Mononuclear cell (primary cell): ENCODE data around the gene TMA7B. TPM values are rescaled to one million over a fixed set of nuclear protein-coding genes. Genes with fewer than 3 reads are reported as not detected.

Source experiments
- H3K27me3 ChIP-seq: 2 replicates; pipeline ENCODE4 v1.6.0; 2011; ENCODE audit warnings: low read length, control low read depth; ENCODE audit not compliant: insufficient read depth
- H3K4me1 ChIP-seq: 2 replicates; pipeline ENCODE4 v1.5.1; 2011; ENCODE audit warnings: mild to moderate bottlenecking, low read length, control low read depth; ENCODE audit not compliant: insufficient read depth
- H3K4me3 ChIP-seq: 2 replicates; pipeline ENCODE4 v1.5.1; 2011; ENCODE audit warnings: mild to moderate bottlenecking, low read length, moderate library complexity
- H3K9me3 ChIP-seq: 2 replicates; pipeline ENCODE4 v1.5.1; 2011; ENCODE audit warnings: low read depth, mild to moderate bottlenecking, control low read depth, low read length
- total RNA-seq: library from RNA; depleted of rRNA; stranded (reverse); fragments of >200 nt; gene quantifications from one replicate; pipeline ENCODE4 v1.2.3, GENCODE V29; 2012

Gene TMA7B
- total RNA-seq, 1 donor: 7.9 TPM

- peaks cover 47% of the 10 kb centered on the region for H3K27me3 ChIP-seq
- no peaks in the 10 kb centered on the region for H3K9me3 ChIP-seq
- H3K4me1 ChIP-seq: peaks cover 10% of the 10 kb centered on the region
- no peak within 1 kb of the TSS for H3K4me3 ChIP-seq
Measured at GRCh38 chr22:39994566-39995392, 34.6 kb downstream of the TMA7B start, which contains the start of gene FAM83F. TSS of gene FAM83F (plus strand) at chr22:39994954. CDS start at chr22:39995043, 89 bp downstream.

GRCh38 chr22:39995393-39996252, 35.4 kb downstream of the TMA7B start:
- Histone ChIP-seq H3K9me3 (no peaks in the 10 kb centered on the region), H3K27me3 (peaks cover 47% of the 10 kb centered on the region), H3K4me1 (peaks cover 10% of the 10 kb centered on the region), H3K4me3 (no peak overlapping the region)

- no peaks in the 10 kb centered on the region for H3K9me3 ChIP-seq
- peaks cover 44% of the 10 kb centered on the region for H3K27me3 ChIP-seq
- peaks cover 10% of the 10 kb centered on the region for H3K4me1 ChIP-seq
- H3K4me3 ChIP-seq: no peak overlapping the region
Measured at GRCh38 chr22:39996732-39997131, 36.5 kb downstream of the TMA7B start.

GRCh38 chr22:39997421-39997820, 37.2 kb downstream of the TMA7B start:
- Histone ChIP-seq H3K4me1 (peaks cover 10% of the 10 kb centered on the region), H3K4me3 (no peak overlapping the region), H3K27me3 (peaks cover 38% of the 10 kb centered on the region), H3K9me3 (no peaks in the 10 kb centered on the region)

GRCh38 chr22:39997939-39998726, 37.9 kb downstream of the TMA7B start:
- Histone ChIP-seq H3K4me3 (no peak overlapping the region), H3K27me3 (peaks cover 34% of the 10 kb centered on the region), H3K4me1 (peaks cover 10% of the 10 kb centered on the region), H3K9me3 (no peaks in the 10 kb centered on the region)

- peaks cover 23% of the 10 kb centered on the region for H3K27me3 ChIP-seq
- H3K4me3 ChIP-seq: no peak overlapping the region
- no peaks in the 10 kb centered on the region for H3K9me3 ChIP-seq
- H3K4me1 ChIP-seq: peaks cover 9% of the 10 kb centered on the region
Measured at GRCh38 chr22:39999144-39999757, 39.1 kb downstream of the TMA7B start.

- peaks cover 3% of the 10 kb centered on the region for H3K4me1 ChIP-seq
- no peaks in the 10 kb centered on the region for H3K9me3 ChIP-seq
- peaks cover 18% of the 10 kb centered on the region for H3K27me3 ChIP-seq
- H3K4me3 ChIP-seq: no peak overlapping the region
Measured at GRCh38 chr22:40000171-40000570, 40.0 kb downstream of the TMA7B start.

- Histone ChIP-seq H3K4me3 (no peak overlapping the region), H3K9me3 (no peaks in the 10 kb centered on the region), H3K27me3 (peaks cover 9% of the 10 kb centered on the region), H3K4me1 (no peaks in the 10 kb centered on the region)
Measured at GRCh38 chr22:40001106-40001505, 40.9 kb downstream of the TMA7B start.

- Histone ChIP-seq H3K4me3 (no peak overlapping the region), H3K4me1 (peaks cover 2% of the 10 kb centered on the region), H3K27me3 (peaks cover under 1% of the 10 kb centered on the region), H3K9me3 (no peaks in the 10 kb centered on the region)
Measured at GRCh38 chr22:40001800-40002577, 41.8 kb downstream of the TMA7B start.

GRCh38 chr22:40002935-40003715, 42.9 kb downstream of the TMA7B start:
- H3K4me1 ChIP-seq: peaks cover 14% of the 10 kb centered on the region
- H3K9me3 ChIP-seq: no peaks in the 10 kb centered on the region
- H3K4me3 ChIP-seq: no peak overlapping the region
- H3K27me3 ChIP-seq: no peaks in the 10 kb centered on the region

- Histone ChIP-seq H3K9me3 (no peaks in the 10 kb centered on the region), H3K4me3 (no peak overlapping the region), H3K4me1 (peaks cover 30% of the 10 kb centered on the region), H3K27me3 (no peaks in the 10 kb centered on the region)
Measured at GRCh38 chr22:40004836-40005235, 44.6 kb downstream of the TMA7B start.

GRCh38 chr22:40006641-40007040, 46.4 kb downstream of the TMA7B start:
- H3K4me1 ChIP-seq: peaks cover 31% of the 10 kb centered on the region
- no peaks in the 10 kb centered on the region for H3K27me3 ChIP-seq
- no peak overlapping the region for H3K4me3 ChIP-seq
- no peaks in the 10 kb centered on the region for H3K9me3 ChIP-seq
